Stomach (tissue), 4 donors: ENCODE data around the gene COMMD3.

Experiments used
- CTCF ChIP-seq, 7 experiments: fragments of 450-650 bp in 4 of 7; fragments of 200-600 bp in 3 of 7; sonication (generic) in 3 of 7; IDR thresholded peaks; one replicate each; pipeline ENCODE4 v1.5.1; 2016 to 2019; ENCODE audit warnings: antibody characterized with exemption in 7 of 7, control low read depth in 2 of 7, mild to moderate bottlenecking in 1 of 7
- EP300 ChIP-seq: sonication (generic); formaldehyde crosslinking; IDR thresholded peaks from one replicate; pipeline ENCODE4 v1.6.1; 2017; ENCODE audit warnings: antibody characterized with exemption
- POLR2A ChIP-seq, 4 donors: fragments of 450-650 bp; IDR thresholded peaks; one replicate each; pipeline ENCODE4 v1.6.1; 2016; ENCODE audit warnings: antibody characterized with exemption in 4 of 4, control low read depth in 2 of 4, mild to moderate bottlenecking in 1 of 4, moderate library complexity in 1 of 4
- POLR2AphosphoS5 ChIP-seq, 3 donors: sonication (generic); formaldehyde crosslinking; IDR thresholded peaks; one replicate each; pipeline ENCODE4 v1.6.1; 2016; ENCODE audit warnings: antibody characterized with exemption in 3 of 3

GRCh38 chr10:22333975-22334282 is 17.7 kb downstream of the COMMD3 start:
- TF ChIP-seq CTCF (IDR thresholded peaks at IDR 0.05) (no peak), POLR2A (IDR thresholded peaks at IDR 0.05) (no peak), POLR2AphosphoS5 (IDR thresholded peaks at IDR 0.05) (no peak), EP300 (no peak)
